ENCODE measurements around the gene POLQ.

GRCh38 chr3:121567649-121568048, 21.9 kb upstream of the POLQ start, which contains the start of gene ARGFX:
- no peak for TF ChIP-seq EZH2 (IDR thresholded peaks at IDR 0.05; ENCODE audit: insufficient read depth, poor library complexity, severe bottlenecking)
- no peak for TF ChIP-seq EZH2phosphoT487 (IDR thresholded peaks at IDR 0.05; ENCODE audit: insufficient read depth, low read depth)

Data from GM23248 (cell line).